Measurements from ENCODE around the gene ELP5.
A peak's percentile ranks its signal among the peaks of the same experiment; 100 is the strongest.

The ELP5 gene

DNA sequence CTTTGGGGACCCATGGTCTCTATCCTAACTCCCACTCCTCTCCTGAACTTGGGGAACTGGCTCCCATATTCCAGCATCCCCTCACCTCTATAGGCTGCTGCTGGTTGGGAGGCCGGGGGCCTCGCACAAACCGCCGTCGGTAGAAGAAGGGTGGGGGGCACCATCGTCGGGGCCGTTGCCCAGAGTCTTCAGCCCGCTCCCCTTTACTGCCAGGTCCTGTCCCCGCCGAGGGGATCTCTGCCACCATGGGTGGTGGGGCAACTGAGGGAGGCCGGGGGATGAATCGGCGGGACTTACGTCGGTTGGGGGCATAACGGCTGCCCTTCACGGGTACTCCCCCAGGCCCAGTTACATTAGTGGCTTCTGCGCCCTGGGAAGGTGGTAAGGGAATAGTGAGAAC is 38.2 kb downstream of the ELP5 start:
- no peak for DNase-seq

DNA sequence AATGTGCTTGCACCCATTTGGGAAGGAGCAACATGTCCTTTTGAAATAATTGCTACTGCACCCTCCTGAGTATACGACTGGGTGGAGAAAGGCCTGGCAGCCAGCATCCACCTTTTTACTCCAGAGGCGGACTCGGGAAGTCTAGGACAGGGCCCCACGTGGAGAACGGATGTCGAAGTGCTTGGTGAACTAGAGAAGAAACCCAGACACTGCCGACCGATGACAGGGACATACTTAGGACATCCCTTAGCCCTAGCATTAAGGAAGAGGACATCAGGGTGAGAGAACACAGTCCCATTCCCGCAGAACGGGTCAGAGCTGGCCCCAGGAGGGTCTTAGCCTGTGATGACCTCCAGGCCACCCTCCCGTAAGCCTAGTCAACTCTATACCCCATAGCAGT is 38.7 kb downstream of the ELP5 start:
- no peak for DNase-seq

DNA sequence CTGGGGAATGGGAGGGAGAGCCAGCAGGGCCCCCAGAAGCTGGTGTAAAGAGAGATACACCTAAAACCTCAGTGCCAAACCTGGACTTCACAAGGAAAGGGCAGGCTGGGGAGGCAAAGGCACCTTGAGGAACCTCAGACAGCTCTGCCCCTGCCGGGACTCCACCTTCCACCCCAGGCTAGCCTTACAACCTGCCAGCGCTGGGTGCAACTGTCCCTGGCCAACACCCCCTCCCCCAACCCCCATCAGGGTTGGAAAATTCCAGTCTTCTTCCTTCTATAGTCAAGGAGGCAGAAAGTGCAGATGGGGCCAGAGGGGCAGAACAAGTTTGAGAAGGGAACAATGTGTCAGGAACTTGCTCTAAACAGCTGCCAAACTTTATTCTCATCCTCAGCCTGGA is 40.2 kb downstream of the ELP5 start:
- no peak for DNase-seq

DNA sequence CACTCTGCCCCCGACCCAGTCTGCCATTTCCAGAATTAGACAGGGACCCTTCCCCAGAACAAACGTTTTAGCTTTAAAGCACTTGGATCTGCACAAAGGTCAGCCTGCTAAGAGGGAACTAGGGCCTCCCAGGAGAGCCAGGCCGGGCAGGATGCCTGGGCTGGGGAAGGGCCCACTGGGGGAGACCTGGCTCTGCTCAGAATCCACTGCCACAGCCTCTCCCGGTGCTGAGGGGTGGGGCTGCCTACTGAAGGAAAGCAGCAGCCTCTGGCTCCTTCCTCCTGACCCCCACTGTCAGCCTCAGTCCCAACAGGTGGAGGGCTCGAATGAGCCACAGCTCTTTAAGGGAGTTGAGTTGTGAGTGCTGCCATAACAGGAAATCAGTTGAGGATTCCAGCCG is 40.7 kb downstream of the ELP5 start:
- DNase-seq, result no peak

DNA sequence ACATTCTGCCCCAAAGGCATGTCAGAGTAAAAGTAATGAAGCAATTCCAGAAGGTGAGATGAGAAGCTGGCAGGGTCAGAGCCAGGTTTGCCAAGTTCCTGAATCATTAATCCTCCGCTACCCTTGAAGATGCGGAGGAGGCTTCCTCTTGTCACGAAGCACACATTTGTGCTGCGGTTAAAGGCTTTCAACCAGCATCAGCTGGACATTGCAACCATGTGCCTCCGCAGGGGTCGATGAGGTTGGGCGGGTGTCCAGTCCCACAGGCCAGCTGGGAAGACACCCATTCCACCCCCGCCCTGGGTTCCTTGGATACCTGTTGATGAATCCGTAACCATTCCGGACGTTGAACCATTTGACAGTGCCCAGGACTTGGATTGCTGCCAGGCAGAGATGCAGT is 41.1 kb downstream of the ELP5 start:
- no peak for DNase-seq

DNA sequence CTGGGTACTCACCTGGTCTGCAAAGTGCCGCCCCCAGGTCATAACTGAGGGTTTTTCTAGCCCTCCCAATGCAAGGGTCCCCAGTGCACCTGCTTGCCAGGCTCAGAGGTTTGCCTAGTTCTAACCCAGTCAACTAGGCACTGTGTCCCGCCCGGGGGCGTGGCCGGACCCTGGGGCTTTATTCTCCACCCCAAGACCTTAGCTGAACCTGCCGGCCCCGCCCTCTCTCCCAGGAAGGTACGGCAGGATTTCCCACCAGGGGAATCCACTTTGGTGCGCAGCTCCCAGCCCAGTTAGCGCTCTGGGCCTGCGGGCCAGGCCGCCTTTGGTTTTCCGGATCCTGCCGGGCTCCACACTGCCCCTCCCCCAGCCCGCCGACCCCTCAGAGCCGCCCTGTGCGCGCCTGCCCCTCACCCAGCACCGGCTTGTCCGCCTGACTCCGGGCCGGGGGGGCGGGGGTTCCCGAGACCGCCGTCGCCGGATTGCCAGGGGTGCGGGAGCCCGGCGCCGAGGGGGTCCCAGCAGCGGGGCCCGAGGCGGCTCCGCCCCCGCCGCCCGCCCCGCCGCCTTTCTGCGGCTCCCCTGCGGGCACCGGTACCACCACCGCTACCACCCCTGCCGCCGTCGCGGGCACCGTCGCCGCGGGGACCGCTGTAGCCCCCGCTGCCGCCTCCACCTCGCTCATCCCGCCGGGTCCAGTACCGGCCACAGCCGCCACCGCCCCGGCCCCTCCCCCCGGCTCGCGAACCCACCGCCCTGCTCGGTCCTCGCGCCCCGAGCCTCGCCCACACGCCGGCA is 42.0 kb downstream of the ELP5 start:
- DNase-seq, result no peak

DNA sequence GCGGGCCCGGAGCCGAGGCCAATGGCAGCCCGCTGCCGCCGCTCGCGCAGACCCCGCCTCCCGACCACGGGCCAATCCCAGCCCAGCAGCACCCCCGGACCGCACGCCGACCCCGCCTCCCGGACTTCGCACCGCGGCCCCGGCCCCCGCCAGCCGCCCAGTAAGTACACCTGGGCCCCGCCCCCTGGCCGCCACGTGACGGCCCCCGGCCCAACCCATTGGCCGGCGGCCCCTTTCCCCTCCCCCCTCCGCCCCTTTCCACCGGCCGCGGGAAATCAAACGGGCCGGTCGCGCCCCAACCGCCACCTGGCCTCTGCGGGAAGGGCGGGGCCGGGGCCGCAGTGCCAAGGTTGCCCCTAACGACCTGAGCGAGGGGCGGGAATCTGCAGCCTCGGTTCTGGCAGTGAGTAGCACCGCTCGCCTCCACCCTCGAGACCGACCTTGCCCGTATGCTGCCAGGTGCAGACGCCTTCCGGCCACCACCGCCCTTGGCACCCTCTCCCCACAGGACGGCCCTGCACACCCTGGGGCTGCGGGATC is 42.7 kb downstream of the ELP5 start, which contains the start of gene YBX2:
Gene YBX2 (minus strand): TSS at position 26 of the 540 bp plus-strand sequence. CDS start 139 bp downstream, outside the sequence.
- DNase-seq, result peak; percentile 88

DNA sequence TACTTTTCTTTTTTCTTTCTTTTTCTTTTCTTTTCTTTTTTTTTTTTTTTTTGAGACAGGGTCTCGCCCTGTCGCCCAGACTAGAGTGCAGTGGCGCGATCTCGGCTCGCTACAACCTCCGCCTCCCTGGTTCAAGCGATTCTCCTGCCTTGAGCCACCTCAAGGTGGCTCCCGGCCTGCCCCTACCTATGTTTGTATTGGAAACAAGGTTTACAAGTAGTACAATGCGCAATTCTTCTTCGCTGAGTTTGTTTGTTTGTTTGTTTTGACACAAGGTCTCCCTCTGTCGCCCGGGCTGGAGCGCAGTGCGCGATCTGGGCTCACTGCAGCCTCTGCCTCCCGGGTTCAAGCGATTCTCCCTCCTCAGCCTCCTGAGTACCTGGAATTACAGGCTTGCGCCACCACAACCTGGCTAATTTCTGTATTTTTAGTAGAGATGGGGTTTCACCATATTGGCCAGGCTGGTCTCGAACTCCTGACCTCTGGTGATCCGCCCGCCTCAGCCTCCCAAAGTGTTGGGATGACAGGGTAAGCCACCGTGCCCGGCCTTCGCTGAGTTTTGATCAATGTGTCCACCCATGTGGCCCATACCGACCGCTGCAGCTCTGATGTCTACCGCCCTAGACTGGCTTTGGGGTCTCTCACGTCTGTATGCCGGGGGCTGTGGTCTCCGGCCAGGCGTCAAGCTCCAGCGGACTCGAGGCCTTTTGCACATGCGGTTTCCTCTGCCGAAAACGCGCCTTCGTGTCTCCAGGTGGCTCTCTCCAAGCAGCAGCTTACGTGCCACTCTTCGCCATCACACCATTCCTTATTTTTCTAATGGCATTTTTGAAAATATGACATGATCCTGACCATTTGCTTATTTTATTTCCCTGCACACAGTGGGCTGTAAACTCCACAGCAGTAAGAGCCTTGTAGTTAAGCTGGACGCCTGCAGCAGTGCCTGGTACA is 43.5 kb downstream of the ELP5 start:
- DNase-seq, result no peak

DNA sequence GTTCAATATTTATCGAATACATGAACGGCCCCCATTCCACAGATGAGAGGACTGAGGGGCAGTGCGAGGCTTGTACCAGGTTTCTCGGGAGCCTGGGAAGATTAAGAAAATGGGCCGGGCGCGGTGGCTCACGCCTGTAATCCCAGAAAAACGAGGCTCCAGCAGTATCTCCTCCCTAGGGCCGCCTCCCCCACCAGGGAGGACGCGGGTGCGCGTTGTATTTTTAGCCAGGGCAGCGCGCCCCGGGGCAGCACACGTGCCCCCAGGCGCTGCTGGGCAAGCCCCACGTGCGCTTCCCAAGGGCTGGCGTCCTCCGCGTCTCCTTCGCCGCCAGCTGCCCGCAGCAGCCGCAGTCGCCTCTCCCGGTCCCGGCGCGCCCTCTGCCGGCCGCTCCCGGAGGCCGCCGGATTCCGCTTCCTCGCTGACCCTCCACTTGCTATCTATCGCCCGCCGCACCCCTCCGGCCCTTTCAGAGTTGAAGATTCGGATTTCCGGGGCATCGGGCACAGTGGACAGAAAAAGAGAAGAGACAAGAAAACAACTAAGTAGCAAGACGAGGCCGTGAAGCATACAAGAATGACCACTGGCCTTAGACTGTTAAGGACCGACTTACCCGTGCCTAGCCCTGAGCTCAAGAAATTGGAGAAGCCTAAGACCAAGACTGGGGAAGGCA is 44.3 kb downstream of the ELP5 start:
- peak; percentile 91 for DNase-seq

DNA sequence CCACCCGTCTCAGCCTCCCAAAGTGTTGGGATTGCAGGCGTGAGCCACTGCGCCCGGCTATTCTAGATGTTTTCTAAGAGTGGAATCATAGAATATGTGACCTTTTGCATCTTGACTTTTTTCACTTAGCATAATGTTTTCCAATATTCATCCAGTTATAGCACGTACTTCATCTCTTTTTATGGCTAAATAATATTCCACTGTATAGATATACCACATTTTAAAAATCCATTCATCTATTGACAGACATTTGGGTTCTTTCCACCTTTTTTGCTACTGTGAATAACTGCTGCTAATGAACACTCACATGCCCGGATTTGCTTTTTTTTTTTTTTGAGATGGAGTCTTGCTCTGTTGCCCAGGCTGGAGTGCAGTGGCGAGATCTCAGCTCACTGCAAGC is 52.2 kb downstream of the ELP5 start:
- no peak for DNase-seq

DNA sequence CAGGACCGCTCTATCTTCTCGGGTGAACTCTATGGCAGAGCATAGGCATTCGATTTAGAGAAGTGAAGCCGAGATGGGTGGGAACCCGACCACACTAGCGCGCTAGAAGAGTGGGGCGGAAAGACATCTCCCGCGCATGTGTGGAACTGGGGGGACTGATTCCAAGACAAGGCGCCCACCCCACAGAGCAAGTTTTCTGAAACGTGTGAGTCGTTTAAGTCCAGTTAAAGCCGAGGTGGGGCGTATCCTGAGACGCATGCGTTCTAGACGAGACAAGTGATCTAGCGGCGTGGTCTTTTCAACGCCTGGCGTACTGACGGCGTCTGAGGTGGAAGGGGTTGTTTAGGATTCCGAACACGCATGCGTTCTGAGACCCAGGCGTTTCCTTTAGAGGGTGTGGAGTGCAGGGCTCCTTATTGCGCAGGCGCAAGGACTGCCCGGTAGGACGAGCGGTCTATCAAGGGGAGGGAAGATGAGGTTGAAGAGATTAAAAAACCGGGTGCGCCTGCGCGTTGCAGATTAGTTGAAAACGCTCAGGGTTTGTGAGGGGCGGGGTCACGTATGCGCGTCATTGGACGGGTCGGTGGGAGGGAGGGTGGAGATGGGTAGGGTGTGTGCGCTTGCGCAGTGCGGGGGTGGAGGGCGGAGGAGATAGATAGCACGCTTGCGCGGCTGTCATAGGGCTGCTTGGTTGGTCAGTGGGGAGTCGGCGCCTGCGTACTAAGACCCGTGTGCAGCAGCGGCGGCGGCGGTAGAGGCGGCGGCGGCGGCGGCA is 55.1 kb downstream of the ELP5 start, which contains the start of gene EIF5A:
Gene EIF5A (plus strand): TSS at position 718 of the 775 bp plus-strand sequence. CDS start 2,008 bp downstream, outside the sequence.
- DNase-seq, result peak; percentile 100

DNA sequence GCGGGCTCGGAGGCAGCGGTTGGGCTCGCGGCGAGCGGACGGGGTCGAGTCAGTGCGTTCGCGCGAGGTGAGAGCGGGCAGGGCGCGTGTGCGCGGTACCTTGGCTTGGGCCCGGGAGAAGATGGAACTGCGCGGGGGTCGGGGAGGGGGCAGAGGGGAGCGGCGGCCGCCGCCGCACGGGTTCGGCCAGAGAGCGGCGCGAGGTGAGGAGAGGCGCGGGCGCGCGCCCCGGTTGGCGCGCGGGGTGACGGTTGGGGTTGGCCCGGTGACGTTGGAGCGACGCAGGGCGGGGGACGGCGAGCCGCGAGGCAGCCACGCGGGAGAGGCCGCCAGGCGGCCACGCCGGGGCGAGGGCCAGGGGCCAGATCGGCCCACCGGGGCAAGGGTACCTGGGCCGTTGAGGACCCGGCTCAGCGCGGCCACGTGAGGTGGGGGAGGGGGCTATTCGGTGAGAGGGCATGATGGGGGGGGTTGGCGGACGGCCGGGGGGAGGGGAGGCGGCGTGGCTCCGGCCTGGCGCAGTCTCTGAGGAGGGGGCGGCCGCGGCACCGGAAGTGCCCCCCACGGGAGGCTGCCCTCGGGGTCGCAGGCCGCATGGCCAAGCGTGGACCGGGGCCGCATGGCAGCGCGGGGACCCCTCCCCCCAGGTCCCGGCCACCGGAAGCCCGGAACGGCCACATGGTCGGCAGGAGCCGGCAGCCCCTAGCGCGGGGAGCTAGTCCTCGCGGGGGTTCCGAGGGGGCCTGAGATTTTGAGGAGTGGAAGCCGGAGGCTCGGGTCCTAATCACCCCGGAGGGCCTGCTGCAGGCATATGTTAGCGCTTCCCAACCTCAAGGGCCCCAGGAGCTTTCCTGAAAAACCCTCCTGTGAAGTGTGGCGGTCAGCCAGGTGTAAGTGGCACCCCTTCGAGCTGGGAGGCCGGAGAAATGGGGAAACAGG is 55.9 kb downstream of the ELP5 start:
- DNase-seq, result peak; percentile 80

DNA sequence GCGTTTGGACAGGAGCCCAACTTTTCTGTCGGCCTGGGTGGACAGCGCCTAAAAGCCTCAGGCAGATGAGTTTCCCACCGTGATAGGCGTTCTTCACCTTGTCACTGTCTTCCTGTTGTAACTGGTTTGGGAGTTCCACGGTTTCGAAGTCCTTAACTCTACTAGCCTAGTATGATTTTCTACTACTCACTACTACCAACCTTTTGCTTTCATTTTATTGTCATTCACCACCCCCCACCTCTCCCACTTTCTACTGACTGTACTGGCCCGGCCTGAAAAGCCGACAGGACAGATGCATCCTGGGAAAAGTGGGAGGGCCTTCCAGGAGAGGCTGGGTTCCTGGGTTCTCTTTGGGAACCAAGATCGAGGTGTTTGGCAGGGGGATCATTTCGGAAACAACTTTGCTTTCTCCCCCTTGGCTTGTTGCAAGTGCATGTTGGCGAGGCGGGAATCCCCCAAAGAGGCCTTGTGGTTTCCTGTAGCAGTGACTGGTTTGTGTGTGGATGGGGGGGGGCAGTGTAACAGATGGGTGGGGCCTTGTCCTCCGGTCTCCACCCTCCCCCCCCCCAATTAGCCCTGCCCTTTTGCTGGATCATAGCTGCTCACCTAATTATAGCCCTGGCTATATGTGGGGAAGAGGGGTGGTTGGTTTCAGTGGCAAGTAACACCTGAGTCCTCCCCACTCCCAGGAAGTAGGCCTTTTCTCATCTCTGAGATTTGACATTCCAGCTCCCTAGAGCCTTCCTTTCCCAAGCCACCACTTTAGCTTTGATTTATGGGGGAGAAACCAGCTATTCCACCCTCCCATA is 56.8 kb downstream of the ELP5 start:
- DNase-seq, result peak; percentile 86

All from activated CD8-positive, alpha-beta memory T cell treated with anti-CD3 and anti-CD28 coated beads, Interleukin-2, amount 50 U/mL, for 48 hours (primary cell).